SK-N-SH treated with all-trans-retinoic acid at 6 μM for 48 hours (cell line): ENCODE data around the gene SRPK2.

ENCODE experiments used
- ATAC-seq: fragments of 200-7000 bp; cut with Tn5 transposase; 3 replicates; pipeline ENCODE4 v1.9.1; 2020; ENCODE audit warnings: mild to moderate bottlenecking, moderate library complexity
- ARNTL ChIP-seq: fragments of 450-650 bp; formaldehyde crosslinking; IDR thresholded peaks from 2 replicates; pipeline ENCODE4 v1.5.0; 2020; ENCODE audit warnings: low read depth, mild to moderate bottlenecking, moderate library complexity, borderline replicate concordance
- BACH2 ChIP-seq: fragments of 250-450 bp; sonication (Bioruptor Pico); IDR thresholded peaks from 2 replicates; pipeline ENCODE4 v1.9.0; 2021; ENCODE audit warnings: mild to moderate bottlenecking, borderline replicate concordance
- CSDC2 ChIP-seq: fragments of 250-450 bp; sonication (Bioruptor Pico); IDR thresholded peaks from 2 replicates; pipeline ENCODE4 v1.5.0; 2020; ENCODE audit warnings: mild to moderate bottlenecking, moderate library complexity
- ESRRG ChIP-seq: fragments of 250-450 bp; sonication (Bioruptor Pico); IDR thresholded peaks from 2 replicates; pipeline ENCODE4 v1.6.1; 2021; ENCODE audit warnings: mild to moderate bottlenecking
- GLIS3 ChIP-seq: fragments of 250-450 bp; sonication (Bioruptor Pico); IDR thresholded peaks from 2 replicates; pipeline ENCODE4 v1.5.0; 2020; ENCODE audit warnings: mild to moderate bottlenecking, moderate library complexity
- OSR1 ChIP-seq: fragments of 250-450 bp; sonication (Bioruptor Pico); IDR thresholded peaks from 2 replicates; pipeline ENCODE4 v1.8.0; 2022; ENCODE audit warnings: moderate library complexity, mild to moderate bottlenecking, inconsistent platforms
- PPARA ChIP-seq: fragments of 250-450 bp; sonication (Bioruptor Pico); IDR thresholded peaks from 2 replicates; pipeline ENCODE4 v1.5.0; 2020; ENCODE audit warnings: mild to moderate bottlenecking, borderline replicate concordance
- RARB ChIP-seq: fragments of 250-450 bp; sonication (Bioruptor Pico); IDR thresholded peaks from 2 replicates; pipeline ENCODE4 v1.8.0; 2021; ENCODE audit warnings: mild to moderate bottlenecking, moderate library complexity
- SNAI2 ChIP-seq: fragments of 250-450 bp; sonication (Bioruptor Pico); IDR thresholded peaks from 2 replicates; pipeline ENCODE4 v1.5.0; 2020; ENCODE audit warnings: mild to moderate bottlenecking, moderate library complexity
- TCF4 ChIP-seq: fragments of 250-450 bp; sonication (Bioruptor Pico); IDR thresholded peaks from 2 replicates; pipeline ENCODE4 v1.8.0; 2021; ENCODE audit warnings: mild to moderate bottlenecking, moderate library complexity, borderline replicate concordance
- TOX ChIP-seq: fragments of 250-450 bp; sonication (Bioruptor Pico); IDR thresholded peaks from 2 replicates; pipeline ENCODE4 v1.8.0; 2021; ENCODE audit warnings: mild to moderate bottlenecking, moderate library complexity, borderline replicate concordance
- ZC3H10 ChIP-seq: fragments of 250-450 bp; sonication (Bioruptor Pico); IDR thresholded peaks from 2 replicates; pipeline ENCODE4 v1.5.1; 2021; ENCODE audit warnings: mild to moderate bottlenecking, moderate library complexity
- ZFP3 ChIP-seq: fragments of 250-450 bp; sonication (Bioruptor Pico); IDR thresholded peaks from 2 replicates; pipeline ENCODE4 v1.5.0; 2020; ENCODE audit warnings: mild to moderate bottlenecking, moderate library complexity
- ZFP30 ChIP-seq: fragments of 450-650 bp; formaldehyde crosslinking; IDR thresholded peaks from 2 replicates; pipeline ENCODE4 v1.5.0; 2022; ENCODE audit warnings: mild to moderate bottlenecking, moderate library complexity
- ZNF565 ChIP-seq: fragments of 450-650 bp; formaldehyde crosslinking; conservative IDR thresholded peaks from 2 replicates; pipeline ENCODE4 v1.5.0; 2020; ENCODE audit warnings: low read depth, mild to moderate bottlenecking, moderate library complexity
- ZNF70 ChIP-seq: fragments of 450-650 bp; formaldehyde crosslinking; IDR thresholded peaks from 2 replicates; pipeline ENCODE4 v1.5.0; 2020; ENCODE audit warnings: mild to moderate bottlenecking, moderate library complexity
- ZNF8 ChIP-seq: fragments of 450-650 bp; formaldehyde crosslinking; IDR thresholded peaks from 2 replicates; pipeline ENCODE4 v1.5.0; 2020; ENCODE audit warnings: mild to moderate bottlenecking, moderate library complexity
- TF ChIP-seq, protein P1 (sequence below): fragments of 250-450 bp; sonication (Bioruptor Pico); IDR thresholded peaks from 2 replicates; pipeline ENCODE4 v1.5.1; 2021; ENCODE audit warnings: mild to moderate bottlenecking, moderate library complexity
- TF ChIP-seq, protein P2 (sequence below): fragments of 250-450 bp; sonication (Bioruptor Pico); IDR thresholded peaks from 2 replicates; pipeline ENCODE4 v1.5.0; 2020; ENCODE audit warnings: mild to moderate bottlenecking, moderate library complexity
- TF ChIP-seq, protein P3 (sequence below): fragments of 250-450 bp; sonication (Bioruptor Pico); IDR thresholded peaks from 2 replicates; pipeline ENCODE4 v1.8.0; 2021; ENCODE audit warnings: low read depth, mild to moderate bottlenecking, moderate library complexity, borderline replicate concordance

Gene SRPK2

GRCh38 chr7:105339404-105340323 is 49.1 kb downstream of the SRPK2 start:
- TF ChIP-seq SNAI2: no peak
- TF ChIP-seq, protein P1, sequence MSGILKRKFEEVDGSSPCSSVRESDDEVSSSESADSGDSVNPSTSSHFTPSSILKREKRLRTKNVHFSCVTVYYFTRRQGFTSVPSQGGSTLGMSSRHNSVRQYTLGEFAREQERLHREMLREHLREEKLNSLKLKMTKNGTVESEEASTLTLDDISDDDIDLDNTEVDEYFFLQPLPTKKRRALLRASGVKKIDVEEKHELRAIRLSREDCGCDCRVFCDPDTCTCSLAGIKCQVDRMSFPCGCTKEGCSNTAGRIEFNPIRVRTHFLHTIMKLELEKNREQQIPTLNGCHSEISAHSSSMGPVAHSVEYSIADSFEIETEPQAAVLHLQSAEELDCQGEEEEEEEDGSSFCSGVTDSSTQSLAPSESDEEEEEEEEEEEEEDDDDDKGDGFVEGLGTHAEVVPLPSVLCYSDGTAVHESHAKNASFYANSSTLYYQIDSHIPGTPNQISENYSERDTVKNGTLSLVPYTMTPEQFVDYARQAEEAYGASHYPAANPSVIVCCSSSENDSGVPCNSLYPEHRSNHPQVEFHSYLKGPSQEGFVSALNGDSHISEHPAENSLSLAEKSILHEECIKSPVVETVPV (CRISPR knock-in tag): no peak
- no peak for TF ChIP-seq ZNF8 (CRISPR knock-in tag)
- TF ChIP-seq OSR1: no peak
- no peak for TF ChIP-seq BACH2 (CRISPR knock-in tag)
- TF ChIP-seq ZFP3 (CRISPR knock-in tag): no peak
- TF ChIP-seq ZC3H10 (CRISPR knock-in tag): no peak
- TF ChIP-seq GLIS3 (CRISPR knock-in tag): no peak
- TF ChIP-seq TOX (CRISPR knock-in tag): no peak
- TF ChIP-seq, protein P2, sequence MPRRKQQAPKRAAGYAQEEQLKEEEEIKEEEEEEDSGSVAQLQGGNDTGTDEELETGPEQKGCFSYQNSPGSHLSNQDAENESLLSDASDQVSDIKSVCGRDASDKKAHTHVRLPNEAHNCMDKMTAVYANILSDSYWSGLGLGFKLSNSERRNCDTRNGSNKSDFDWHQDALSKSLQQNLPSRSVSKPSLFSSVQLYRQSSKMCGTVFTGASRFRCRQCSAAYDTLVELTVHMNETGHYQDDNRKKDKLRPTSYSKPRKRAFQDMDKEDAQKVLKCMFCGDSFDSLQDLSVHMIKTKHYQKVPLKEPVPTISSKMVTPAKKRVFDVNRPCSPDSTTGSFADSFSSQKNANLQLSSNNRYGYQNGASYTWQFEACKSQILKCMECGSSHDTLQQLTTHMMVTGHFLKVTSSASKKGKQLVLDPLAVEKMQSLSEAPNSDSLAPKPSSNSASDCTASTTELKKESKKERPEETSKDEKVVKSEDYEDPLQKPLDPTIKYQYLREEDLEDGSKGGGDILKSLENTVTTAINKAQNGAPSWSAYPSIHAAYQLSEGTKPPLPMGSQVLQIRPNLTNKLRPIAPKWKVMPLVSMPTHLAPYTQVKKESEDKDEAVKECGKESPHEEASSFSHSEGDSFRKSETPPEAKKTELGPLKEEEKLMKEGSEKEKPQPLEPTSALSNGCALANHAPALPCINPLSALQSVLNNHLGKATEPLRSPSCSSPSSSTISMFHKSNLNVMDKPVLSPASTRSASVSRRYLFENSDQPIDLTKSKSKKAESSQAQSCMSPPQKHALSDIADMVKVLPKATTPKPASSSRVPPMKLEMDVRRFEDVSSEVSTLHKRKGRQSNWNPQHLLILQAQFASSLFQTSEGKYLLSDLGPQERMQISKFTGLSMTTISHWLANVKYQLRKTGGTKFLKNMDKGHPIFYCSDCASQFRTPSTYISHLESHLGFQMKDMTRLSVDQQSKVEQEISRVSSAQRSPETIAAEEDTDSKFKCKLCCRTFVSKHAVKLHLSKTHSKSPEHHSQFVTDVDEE: no peak
- no peak for TF ChIP-seq ARNTL (CRISPR knock-in tag)
- TF ChIP-seq, protein P3, sequence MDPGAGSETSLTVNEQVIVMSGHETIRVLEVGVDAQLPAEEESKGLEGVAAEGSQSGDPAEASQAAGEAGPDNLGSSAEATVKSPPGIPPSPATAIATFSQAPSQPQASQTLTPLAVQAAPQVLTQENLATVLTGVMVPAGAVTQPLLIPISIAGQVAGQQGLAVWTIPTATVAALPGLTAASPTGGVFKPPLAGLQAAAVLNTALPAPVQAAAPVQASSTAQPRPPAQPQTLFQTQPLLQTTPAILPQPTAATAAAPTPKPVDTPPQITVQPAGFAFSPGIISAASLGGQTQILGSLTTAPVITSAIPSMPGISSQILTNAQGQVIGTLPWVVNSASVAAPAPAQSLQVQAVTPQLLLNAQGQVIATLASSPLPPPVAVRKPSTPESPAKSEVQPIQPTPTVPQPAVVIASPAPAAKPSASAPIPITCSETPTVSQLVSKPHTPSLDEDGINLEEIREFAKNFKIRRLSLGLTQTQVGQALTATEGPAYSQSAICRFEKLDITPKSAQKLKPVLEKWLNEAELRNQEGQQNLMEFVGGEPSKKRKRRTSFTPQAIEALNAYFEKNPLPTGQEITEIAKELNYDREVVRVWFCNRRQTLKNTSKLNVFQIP: no peak
- no peak for TF ChIP-seq ZFP30
- ATAC-seq: no peak

DNA sequence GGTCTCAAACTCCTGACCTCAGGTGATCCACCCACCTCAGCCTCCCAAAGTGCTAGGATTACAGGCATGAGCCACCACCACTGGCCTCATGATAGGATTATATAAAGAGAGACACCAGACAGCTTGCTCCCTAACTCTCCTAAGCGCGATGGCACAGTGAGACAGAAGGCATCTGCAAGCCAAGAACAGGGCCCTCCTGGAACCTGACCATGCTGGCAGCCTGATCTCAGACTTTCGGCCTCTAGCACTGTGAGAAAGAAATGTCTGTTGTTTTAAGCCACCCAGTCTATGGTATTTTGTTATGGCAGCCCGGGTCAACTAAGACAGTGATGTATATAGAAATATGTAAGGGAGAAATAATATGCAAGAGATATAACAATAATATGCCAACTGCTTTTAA is 51.2 kb downstream of the SRPK2 start:
- TF ChIP-seq, protein P3: no peak
- TF ChIP-seq SNAI2 (no peak), ZFP30 (no peak), ZNF70 (CRISPR knock-in tag) (no peak), RARB (CRISPR knock-in tag) (no peak), OSR1 (no peak), ZC3H10 (CRISPR knock-in tag) (no peak), TCF4 (CRISPR knock-in tag) (no peak), ESRRG (CRISPR knock-in tag) (no peak), BACH2 (CRISPR knock-in tag) (no peak), ZNF565 (no peak), CSDC2 (CRISPR knock-in tag) (no peak), ZNF8 (CRISPR knock-in tag) (no peak), PPARA (CRISPR knock-in tag) (no peak), ZFP3 (CRISPR knock-in tag) (no peak)
- TF ChIP-seq, protein P2: no peak
- TF ChIP-seq, all 23 proteins: peak for 0
- no peak; the same call in 2 of the 3 replicates for ATAC-seq
